GM19193 (cell line): ENCODE results near the gene RTL1.

ENCODE experiments used
- POLR2A ChIP-seq: IDR thresholded peaks from 4 replicates; pipeline ENCODE4 v1.6.1; 2011; ENCODE audit not compliant: insufficient read depth, insufficient read length; ENCODE audit errors: extremely low read depth

The RTL1 gene

GRCh38 chr14:100830681-100831080 is 72.8 kb downstream of the RTL1 start:
- no peak for TF ChIP-seq POLR2A
